Measurements from ENCODE around the gene POLR2L. TPM values are rescaled to one million over a fixed set of nuclear protein-coding genes. Genes with fewer than 3 reads are reported as not detected.

Gene POLR2L
- total and polyA plus RNA-seq, 2 of the 13 experiments (the other 11 are each of a cell fraction or from before 2014, with no cell fraction given): 104 to 114 TPM

DNA sequence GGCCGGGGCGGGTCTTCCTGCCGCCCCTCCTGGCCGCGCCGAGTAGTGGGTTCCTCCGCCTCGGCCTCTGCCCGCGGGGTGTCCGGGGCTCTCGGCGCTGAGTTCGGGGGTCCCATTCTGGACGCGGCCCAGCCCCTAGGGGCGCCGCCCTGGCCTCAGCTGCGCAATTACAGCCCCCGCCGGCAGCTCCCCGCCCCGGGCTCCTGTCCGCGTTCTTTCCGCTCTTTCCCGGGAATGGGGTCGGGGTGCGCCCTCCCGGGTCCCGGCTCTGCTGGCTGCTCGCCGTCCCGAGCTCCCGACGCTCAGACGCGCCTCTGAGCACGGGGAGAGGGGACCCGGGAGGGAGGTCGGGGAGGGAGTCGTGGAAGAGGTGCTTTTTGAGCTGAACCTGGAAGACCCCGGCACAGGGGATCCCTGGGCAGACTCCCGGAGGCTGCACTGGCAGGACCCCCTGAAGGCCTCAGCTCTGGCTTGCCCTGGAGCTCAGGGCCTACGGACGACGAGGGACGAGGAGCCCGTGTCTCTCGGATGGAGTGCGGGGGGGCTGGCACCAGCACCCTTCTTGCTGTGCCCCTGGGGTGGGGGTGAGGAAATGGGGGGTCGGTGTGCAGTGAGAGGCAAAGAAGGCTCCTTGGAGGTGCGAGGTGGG, 881 bp upstream of the POLR2L start (continued):
- TF ChIP-seq, protein P1, sequence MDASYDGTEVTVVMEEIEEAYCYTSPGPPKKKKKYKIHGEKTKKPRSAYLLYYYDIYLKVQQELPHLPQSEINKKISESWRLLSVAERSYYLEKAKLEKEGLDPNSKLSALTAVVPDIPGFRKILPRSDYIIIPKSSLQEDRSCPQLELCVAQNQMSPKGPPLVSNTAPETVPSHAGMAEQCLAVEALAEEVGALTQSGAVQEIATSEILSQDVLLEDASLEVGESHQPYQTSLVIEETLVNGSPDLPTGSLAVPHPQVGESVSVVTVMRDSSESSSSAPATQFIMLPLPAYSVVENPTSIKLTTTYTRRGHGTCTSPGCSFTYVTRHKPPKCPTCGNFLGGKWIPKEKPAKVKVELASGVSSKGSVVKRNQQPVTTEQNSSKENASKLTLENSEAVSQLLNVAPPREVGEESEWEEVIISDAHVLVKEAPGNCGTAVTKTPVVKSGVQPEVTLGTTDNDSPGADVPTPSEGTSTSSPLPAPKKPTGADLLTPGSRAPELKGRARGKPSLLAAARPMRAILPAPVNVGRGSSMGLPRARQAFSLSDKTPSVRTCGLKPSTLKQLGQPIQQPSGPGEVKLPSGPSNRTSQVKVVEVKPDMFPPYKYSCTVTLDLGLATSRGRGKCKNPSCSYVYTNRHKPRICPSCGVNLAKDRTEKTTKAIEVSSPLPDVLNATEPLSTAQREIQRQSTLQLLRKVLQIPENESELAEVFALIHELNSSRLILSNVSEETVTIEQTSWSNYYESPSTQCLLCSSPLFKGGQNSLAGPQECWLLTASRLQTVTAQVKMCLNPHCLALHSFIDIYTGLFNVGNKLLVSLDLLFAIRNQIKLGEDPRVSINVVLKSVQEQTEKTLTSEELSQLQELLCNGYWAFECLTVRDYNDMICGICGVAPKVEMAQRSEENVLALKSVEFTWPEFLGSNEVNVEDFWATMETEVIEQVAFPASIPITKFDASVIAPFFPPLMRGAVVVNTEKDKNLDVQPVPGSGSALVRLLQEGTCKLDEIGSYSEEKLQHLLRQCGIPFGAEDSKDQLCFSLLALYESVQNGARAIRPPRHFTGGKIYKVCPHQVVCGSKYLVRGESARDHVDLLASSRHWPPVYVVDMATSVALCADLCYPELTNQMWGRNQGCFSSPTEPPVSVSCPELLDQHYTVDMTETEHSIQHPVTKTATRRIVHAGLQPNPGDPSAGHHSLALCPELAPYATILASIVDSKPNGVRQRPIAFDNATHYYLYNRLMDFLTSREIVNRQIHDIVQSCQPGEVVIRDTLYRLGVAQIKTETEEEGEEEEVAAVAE (CRISPR knock-in tag; IDR thresholded peaks at IDR 0.05; ENCODE audit: borderline replicate concordance): no peak
- TF ChIP-seq, protein P2, sequence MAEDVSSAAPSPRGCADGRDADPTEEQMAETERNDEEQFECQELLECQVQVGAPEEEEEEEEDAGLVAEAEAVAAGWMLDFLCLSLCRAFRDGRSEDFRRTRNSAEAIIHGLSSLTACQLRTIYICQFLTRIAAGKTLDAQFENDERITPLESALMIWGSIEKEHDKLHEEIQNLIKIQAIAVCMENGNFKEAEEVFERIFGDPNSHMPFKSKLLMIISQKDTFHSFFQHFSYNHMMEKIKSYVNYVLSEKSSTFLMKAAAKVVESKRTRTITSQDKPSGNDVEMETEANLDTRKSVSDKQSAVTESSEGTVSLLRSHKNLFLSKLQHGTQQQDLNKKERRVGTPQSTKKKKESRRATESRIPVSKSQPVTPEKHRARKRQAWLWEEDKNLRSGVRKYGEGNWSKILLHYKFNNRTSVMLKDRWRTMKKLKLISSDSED (CRISPR knock-in tag; IDR thresholded peaks at IDR 0.05): no peak
- no peak for TF ChIP-seq ZNF776 (CRISPR knock-in tag; IDR thresholded peaks at IDR 0.05)
- no peak for TF ChIP-seq NCOA1 (CRISPR knock-in tag; IDR thresholded peaks at IDR 0.05)
- TF ChIP-seq, protein P3, sequence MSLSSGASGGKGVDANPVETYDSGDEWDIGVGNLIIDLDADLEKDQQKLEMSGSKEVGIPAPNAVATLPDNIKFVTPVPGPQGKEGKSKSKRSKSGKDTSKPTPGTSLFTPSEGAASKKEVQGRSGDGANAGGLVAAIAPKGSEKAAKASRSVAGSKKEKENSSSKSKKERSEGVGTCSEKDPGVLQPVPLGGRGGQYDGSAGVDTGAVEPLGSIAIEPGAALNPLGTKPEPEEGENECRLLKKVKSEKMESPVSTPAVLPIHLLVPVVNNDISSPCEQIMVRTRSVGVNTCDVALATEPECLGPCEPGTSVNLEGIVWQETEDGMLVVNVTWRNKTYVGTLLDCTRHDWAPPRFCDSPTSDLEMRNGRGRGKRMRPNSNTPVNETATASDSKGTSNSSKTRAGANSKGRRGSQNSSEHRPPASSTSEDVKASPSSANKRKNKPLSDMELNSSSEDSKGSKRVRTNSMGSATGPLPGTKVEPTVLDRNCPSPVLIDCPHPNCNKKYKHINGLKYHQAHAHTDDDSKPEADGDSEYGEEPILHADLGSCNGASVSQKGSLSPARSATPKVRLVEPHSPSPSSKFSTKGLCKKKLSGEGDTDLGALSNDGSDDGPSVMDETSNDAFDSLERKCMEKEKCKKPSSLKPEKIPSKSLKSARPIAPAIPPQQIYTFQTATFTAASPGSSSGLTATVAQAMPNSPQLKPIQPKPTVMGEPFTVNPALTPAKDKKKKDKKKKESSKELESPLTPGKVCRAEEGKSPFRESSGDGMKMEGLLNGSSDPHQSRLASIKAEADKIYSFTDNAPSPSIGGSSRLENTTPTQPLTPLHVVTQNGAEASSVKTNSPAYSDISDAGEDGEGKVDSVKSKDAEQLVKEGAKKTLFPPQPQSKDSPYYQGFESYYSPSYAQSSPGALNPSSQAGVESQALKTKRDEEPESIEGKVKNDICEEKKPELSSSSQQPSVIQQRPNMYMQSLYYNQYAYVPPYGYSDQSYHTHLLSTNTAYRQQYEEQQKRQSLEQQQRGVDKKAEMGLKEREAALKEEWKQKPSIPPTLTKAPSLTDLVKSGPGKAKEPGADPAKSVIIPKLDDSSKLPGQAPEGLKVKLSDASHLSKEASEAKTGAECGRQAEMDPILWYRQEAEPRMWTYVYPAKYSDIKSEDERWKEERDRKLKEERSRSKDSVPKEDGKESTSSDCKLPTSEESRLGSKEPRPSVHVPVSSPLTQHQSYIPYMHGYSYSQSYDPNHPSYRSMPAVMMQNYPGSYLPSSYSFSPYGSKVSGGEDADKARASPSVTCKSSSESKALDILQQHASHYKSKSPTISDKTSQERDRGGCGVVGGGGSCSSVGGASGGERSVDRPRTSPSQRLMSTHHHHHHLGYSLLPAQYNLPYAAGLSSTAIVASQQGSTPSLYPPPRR (CRISPR knock-in tag; IDR thresholded peaks at IDR 0.05; ENCODE audit: borderline replicate concordance): 0 out of 2 replicates have a peak, but pooled peaks have one; percentile 2
- TF ChIP-seq, protein P4, sequence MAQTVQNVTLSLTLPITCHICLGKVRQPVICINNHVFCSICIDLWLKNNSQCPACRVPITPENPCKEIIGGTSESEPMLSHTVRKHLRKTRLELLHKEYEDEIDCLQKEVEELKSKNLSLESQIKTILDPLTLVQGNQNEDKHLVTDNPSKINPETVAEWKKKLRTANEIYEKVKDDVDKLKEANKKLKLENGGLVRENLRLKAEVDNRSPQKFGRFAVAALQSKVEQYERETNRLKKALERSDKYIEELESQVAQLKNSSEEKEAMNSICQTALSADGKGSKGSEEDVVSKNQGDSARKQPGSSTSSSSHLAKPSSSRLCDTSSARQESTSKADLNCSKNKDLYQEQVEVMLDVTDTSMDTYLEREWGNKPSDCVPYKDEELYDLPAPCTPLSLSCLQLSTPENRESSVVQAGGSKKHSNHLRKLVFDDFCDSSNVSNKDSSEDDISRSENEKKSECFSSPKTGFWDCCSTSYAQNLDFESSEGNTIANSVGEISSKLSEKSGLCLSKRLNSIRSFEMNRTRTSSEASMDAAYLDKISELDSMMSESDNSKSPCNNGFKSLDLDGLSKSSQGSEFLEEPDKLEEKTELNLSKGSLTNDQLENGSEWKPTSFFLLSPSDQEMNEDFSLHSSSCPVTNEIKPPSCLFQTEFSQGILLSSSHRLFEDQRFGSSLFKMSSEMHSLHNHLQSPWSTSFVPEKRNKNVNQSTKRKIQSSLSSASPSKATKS (CRISPR knock-in tag; IDR thresholded peaks at IDR 0.05): no peak
- TF ChIP-seq FOXC1 (CRISPR knock-in tag; IDR thresholded peaks at IDR 0.05; ENCODE audit: borderline replicate concordance): no peak
